ENCODE measurements around the gene P2RY2. TPM values are rescaled to one million over a fixed set of nuclear protein-coding genes. Genes with fewer than 3 reads are reported as not detected.
A peak's percentile ranks its signal among the peaks of the same experiment; 100 is the strongest.

The P2RY2 gene
- total RNA-seq, 1 donor from 2014 or later = not detected

- H3K4me1 Mint-ChIP-seq (ENCODE audit: unreplicated experiment) = peaks cover 11% of the 10 kb centered on the region
- no peak overlapping the region for H3K4me3 Mint-ChIP-seq (ENCODE audit: unreplicated experiment)
- no peaks in the 10 kb centered on the region for H3K36me3 Mint-ChIP-seq (ENCODE audit: unreplicated experiment)
- H3K27me3 Mint-ChIP-seq (ENCODE audit: unreplicated experiment) = peaks cover 10% of the 10 kb centered on the region
- H3K9me3 Mint-ChIP-seq (ENCODE audit: unreplicated experiment) = no peaks in the 10 kb centered on the region
- DNase-seq (ENCODE audit: extremely low spot score, unreplicated experiment) = peak; percentile 60
- no peak overlapping the region for H3K27ac Mint-ChIP-seq (ENCODE audit: unreplicated experiment)
- TF ChIP-seq, protein P1, sequence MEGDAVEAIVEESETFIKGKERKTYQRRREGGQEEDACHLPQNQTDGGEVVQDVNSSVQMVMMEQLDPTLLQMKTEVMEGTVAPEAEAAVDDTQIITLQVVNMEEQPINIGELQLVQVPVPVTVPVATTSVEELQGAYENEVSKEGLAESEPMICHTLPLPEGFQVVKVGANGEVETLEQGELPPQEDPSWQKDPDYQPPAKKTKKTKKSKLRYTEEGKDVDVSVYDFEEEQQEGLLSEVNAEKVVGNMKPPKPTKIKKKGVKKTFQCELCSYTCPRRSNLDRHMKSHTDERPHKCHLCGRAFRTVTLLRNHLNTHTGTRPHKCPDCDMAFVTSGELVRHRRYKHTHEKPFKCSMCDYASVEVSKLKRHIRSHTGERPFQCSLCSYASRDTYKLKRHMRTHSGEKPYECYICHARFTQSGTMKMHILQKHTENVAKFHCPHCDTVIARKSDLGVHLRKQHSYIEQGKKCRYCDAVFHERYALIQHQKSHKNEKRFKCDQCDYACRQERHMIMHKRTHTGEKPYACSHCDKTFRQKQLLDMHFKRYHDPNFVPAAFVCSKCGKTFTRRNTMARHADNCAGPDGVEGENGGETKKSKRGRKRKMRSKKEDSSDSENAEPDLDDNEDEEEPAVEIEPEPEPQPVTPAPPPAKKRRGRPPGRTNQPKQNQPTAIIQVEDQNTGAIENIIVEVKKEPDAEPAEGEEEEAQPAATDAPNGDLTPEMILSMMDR (IDR thresholded peaks at IDR 0.05) = no peak
These were observed 41.5 kb downstream of the P2RY2 start for GRCh38 chr11:73259406-73260126.

- Mint-ChIP-seq H3K36me3 (ENCODE audit: unreplicated experiment) (no peaks in the 10 kb centered on the region), H3K4me3 (ENCODE audit: unreplicated experiment) (no peak overlapping the region), H3K27ac (ENCODE audit: unreplicated experiment) (no peak overlapping the region), H3K9me3 (ENCODE audit: unreplicated experiment) (no peaks in the 10 kb centered on the region), H3K27me3 (ENCODE audit: unreplicated experiment) (peaks cover 13% of the 10 kb centered on the region), H3K4me1 (ENCODE audit: unreplicated experiment) (peaks cover 11% of the 10 kb centered on the region)
- TF ChIP-seq, protein P1 (IDR thresholded peaks at IDR 0.05) = no peak
- peak; percentile 74 for DNase-seq (ENCODE audit: extremely low spot score, unreplicated experiment)
These were observed 42.0 kb downstream of the P2RY2 start for GRCh38 chr11:73260127-73260457.

GRCh38 chr11:73262851-73263495 lies 44.9 kb downstream of the P2RY2 start:
- Mint-ChIP-seq H3K27me3 (ENCODE audit: unreplicated experiment) (peaks cover 21% of the 10 kb centered on the region), H3K4me3 (ENCODE audit: unreplicated experiment) (no peak overlapping the region), H3K4me1 (ENCODE audit: unreplicated experiment) (peaks cover 2% of the 10 kb centered on the region), H3K36me3 (ENCODE audit: unreplicated experiment) (no peaks in the 10 kb centered on the region), H3K9me3 (ENCODE audit: unreplicated experiment) (no peaks in the 10 kb centered on the region), H3K27ac (ENCODE audit: unreplicated experiment) (no peak overlapping the region)
- no peak for DNase-seq (ENCODE audit: extremely low spot score, unreplicated experiment)
- TF ChIP-seq, protein P1 (IDR thresholded peaks at IDR 0.05) = no peak

GRCh38 chr11:73263640-73264039 lies 45.6 kb downstream of the P2RY2 start:
- DNase-seq (ENCODE audit: extremely low spot score, unreplicated experiment) = no peak
- Mint-ChIP-seq H3K27me3 (ENCODE audit: unreplicated experiment) (peaks cover 21% of the 10 kb centered on the region), H3K36me3 (ENCODE audit: unreplicated experiment) (no peaks in the 10 kb centered on the region), H3K4me3 (ENCODE audit: unreplicated experiment) (no peak overlapping the region), H3K4me1 (ENCODE audit: unreplicated experiment) (no peaks in the 10 kb centered on the region), H3K9me3 (ENCODE audit: unreplicated experiment) (no peaks in the 10 kb centered on the region), H3K27ac (ENCODE audit: unreplicated experiment) (no peak overlapping the region)
- TF ChIP-seq, protein P1 (IDR thresholded peaks at IDR 0.05) = no peak

GRCh38 chr11:73265278-73265810 lies 47.3 kb downstream of the P2RY2 start:
- no peaks in the 10 kb centered on the region for H3K4me1 Mint-ChIP-seq (ENCODE audit: unreplicated experiment)
- H3K27me3 Mint-ChIP-seq (ENCODE audit: unreplicated experiment) = peaks cover 21% of the 10 kb centered on the region
- TF ChIP-seq, protein P1 (IDR thresholded peaks at IDR 0.05) = no peak
- no peaks in the 10 kb centered on the region for H3K9me3 Mint-ChIP-seq (ENCODE audit: unreplicated experiment)
- H3K27ac Mint-ChIP-seq (ENCODE audit: unreplicated experiment) = no peak overlapping the region
- no peak overlapping the region for H3K4me3 Mint-ChIP-seq (ENCODE audit: unreplicated experiment)
- H3K36me3 Mint-ChIP-seq (ENCODE audit: unreplicated experiment) = no peaks in the 10 kb centered on the region
- no peak for DNase-seq (ENCODE audit: extremely low spot score, unreplicated experiment)

Measured in osteocyte (in vitro differentiated cells).